ENCODE results near the gene PGM1.

GRCh38 chr1:63593886-63594605 lies 835 bp downstream of the PGM1 start:
- no peak; the same call in 1 of the 2 replicates for TF ChIP-seq POLR2A (IDR thresholded peaks at IDR 0.05; ENCODE audit: low read depth, low read length)
- no peak for TF ChIP-seq TAF1 (IDR thresholded peaks at IDR 0.05; ENCODE audit: low read depth, low read length)
- no peak for TF ChIP-seq SPI1 (IDR thresholded peaks at IDR 0.05; ENCODE audit: low read depth, low read length)
- TF ChIP-seq POLR2AphosphoS5 (IDR thresholded peaks at IDR 0.05; ENCODE audit: low read depth, low read length), result no peak
